Measurements from ENCODE around the gene SHMT2. TPM values are rescaled to one million over a fixed set of nuclear protein-coding genes. Genes with fewer than 3 reads are reported as not detected.
A peak's percentile ranks its signal among the peaks of the same experiment; 100 is the strongest.

Gene SHMT2
- 10 to 100 TPM; 62.4 to 71.8 (median 67.4) TPM for total RNA-seq

- DNase-seq (ENCODE audit: low spot score in 2 of 2) = peak; percentile 91 to 98
- intact Hi-C loops (cut with DNase I; ENCODE audit: low total_unique reads) = no loop called here
- WGBS, 2 donors = 1 to 2% methylated on average over 37 to 42 of the region's 42 CpGs
- peak within 1 kb of the TSS; percentile 49 for H3K4me3 ChIP-seq (ENCODE audit: low read depth, poor library complexity, severe bottlenecking)
- TF ChIP-seq POLR2A (IDR thresholded peaks at IDR 0.05) (no peak), CTCF (IDR thresholded peaks at IDR 0.05) (no peak)
Measured at GRCh38 chr12:57229634-57230380, at the start of gene SHMT2. Gene SHMT2, plus strand, starts transcription at chr12:57229711. Its CDS starts 68 bp downstream, at chr12:57229779.

- intact Hi-C loops (cut with DNase I; ENCODE audit: low total_unique reads) = loop anchor here (10.0 kb wide), 1 partner anchor 176 kb away; the partner anchor contains the start of gene ZBTB39
- 91% methylated on average over 19 to 20 of the region's 20 CpGs for WGBS, 2 donors
- no peak overlapping the region for H3K4me3 ChIP-seq (ENCODE audit: low read depth, poor library complexity, severe bottlenecking)
- TF ChIP-seq POLR2A (IDR thresholded peaks at IDR 0.05) (no peak), CTCF (IDR thresholded peaks at IDR 0.05) (no peak)
- DNase-seq (ENCODE audit: low spot score in 2 of 2) = no peak
Measured at GRCh38 chr12:57180321-57180989, 49.1 kb upstream of the SHMT2 start.

- no peak overlapping the region for H3K4me3 ChIP-seq (ENCODE audit: low read depth, poor library complexity, severe bottlenecking)
- DNase-seq (ENCODE audit: low spot score in 2 of 2) = no peak
- 62 to 66% methylated on average over 9 of the region's 9 CpGs for WGBS, 2 donors
- intact Hi-C loops (cut with DNase I; ENCODE audit: low total_unique reads) = loop anchor here (10.0 kb wide), 1 partner anchor 176 kb away; the partner anchor contains the start of gene ZBTB39
- TF ChIP-seq POLR2A (IDR thresholded peaks at IDR 0.05) (no peak), CTCF (IDR thresholded peaks at IDR 0.05) (no peak)
Measured at GRCh38 chr12:57181072-57181471, 48.4 kb upstream of the SHMT2 start.

- DNase-seq (ENCODE audit: low spot score in 2 of 2) = no peak
- 44 to 47% methylated on average over 5 of the region's 5 CpGs for WGBS, 2 donors
- TF ChIP-seq POLR2A (IDR thresholded peaks at IDR 0.05) (no peak), CTCF (IDR thresholded peaks at IDR 0.05) (no peak)
- intact Hi-C loops (cut with DNase I; ENCODE audit: low total_unique reads) = loop anchor here (2.0 to 10.0 kb wide), 3 partner anchors 59 to 177 kb away; partner anchors contain the start of gene ZBTB39
- H3K4me3 ChIP-seq (ENCODE audit: low read depth, poor library complexity, severe bottlenecking) = no peak overlapping the region
Measured at GRCh38 chr12:57181561-57182155, 47.9 kb upstream of the SHMT2 start.

GRCh38 chr12:57182918-57183575 lies 46.5 kb upstream of the SHMT2 start:
- peak; percentile 74 to 96 for DNase-seq (ENCODE audit: low spot score in 2 of 2)
- intact Hi-C loops (cut with DNase I; ENCODE audit: low total_unique reads) = loop anchor here (2.0 to 10.0 kb wide), 3 partner anchors 60 to 178 kb away; partner anchors contain the start of gene ZBTB39

More at GRCh38 chr12:57182918-57183575, 46.5 kb upstream of the SHMT2 start:
- no peak overlapping the region for H3K4me3 ChIP-seq (ENCODE audit: low read depth, poor library complexity, severe bottlenecking)
- TF ChIP-seq CTCF (IDR thresholded peaks at IDR 0.05) (peak in 1 of 3 donors; percentile 94), POLR2A (IDR thresholded peaks at IDR 0.05) (no peak)
- 45 to 49% methylated on average over 13 of the region's 13 CpGs for WGBS, 2 donors
